Stimulated activated CD8-positive, alpha-beta memory T cell treated with anti-CD3 and anti-CD28 coated beads, Interleukin-15, amount 100 ng/mL, for 4 hours (primary cell): ENCODE measurements around the gene TMEM144.
A peak's percentile ranks its signal among the peaks of the same experiment; 100 is the strongest.

Experiments
- DNase-seq, 2 donors: peaks; one replicate each; pipeline ENCODE4 v3.0.0-alpha.2; 2020; ENCODE audit warnings: low read depth in 2 of 2

Gene TMEM144

GRCh38 chr4:158209825-158210807 is at the start of gene TMEM144:
TMEM144 (plus strand) TSS chr4:158210486; CDS start chr4:158212668, 2,182 bp downstream.
- peak; percentile 2 to 10 for DNase-seq

DNA sequence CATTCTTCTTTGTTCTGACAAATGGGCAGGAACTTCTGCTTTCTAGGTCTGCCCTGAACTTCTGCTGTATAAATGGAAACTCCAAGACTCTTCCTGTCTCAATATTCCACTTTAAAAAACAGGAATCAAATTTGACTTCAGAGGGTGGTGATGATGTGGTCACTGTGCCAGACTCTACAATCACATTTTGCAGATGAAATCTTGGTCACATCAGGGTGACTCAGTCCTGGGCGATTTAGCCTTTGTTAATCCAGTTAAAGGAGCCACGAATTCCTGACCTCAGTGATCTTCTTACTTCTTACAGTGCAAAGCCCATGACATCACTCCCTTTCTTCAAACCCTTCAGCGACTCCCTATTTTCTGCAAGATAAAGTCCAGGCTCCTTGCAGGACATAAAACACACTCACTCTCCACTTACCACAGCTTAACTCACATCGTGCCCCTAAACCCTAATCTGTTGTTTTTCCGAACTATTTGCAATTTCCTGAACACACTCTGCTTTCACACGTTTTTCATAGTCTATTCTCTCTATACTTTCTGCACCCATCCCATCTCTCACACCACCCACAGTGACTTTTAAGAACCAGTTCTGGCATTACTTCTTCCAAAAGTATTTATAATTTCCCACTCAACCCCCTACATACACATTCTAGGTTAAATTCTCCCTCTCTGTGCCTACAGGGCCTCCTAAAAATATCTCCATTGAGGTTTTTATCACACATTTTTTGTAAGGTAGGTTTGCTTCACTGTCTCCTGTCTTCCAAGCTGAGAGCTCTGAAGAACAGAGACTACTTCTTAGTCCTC is 48.5 kb upstream of the TMEM144 start:
- DNase-seq, result no peak

- no peak for DNase-seq
Observed at GRCh38 chr4:158162631-158163030, 47.7 kb upstream of the TMEM144 start.

GRCh38 chr4:158163941-158164767 is 46.1 kb upstream of the TMEM144 start:
- no peak for DNase-seq

GRCh38 chr4:158164768-158165213 is 45.5 kb upstream of the TMEM144 start:
- DNase-seq, result no peak

- DNase-seq, result no peak
Observed at GRCh38 chr4:158166701-158167100, 43.6 kb upstream of the TMEM144 start.

GRCh38 chr4:158168606-158169005 is 41.7 kb upstream of the TMEM144 start:
- DNase-seq, result no peak

- DNase-seq, result no peak
Observed at GRCh38 chr4:158169506-158169905, 40.8 kb upstream of the TMEM144 start.

DNA sequence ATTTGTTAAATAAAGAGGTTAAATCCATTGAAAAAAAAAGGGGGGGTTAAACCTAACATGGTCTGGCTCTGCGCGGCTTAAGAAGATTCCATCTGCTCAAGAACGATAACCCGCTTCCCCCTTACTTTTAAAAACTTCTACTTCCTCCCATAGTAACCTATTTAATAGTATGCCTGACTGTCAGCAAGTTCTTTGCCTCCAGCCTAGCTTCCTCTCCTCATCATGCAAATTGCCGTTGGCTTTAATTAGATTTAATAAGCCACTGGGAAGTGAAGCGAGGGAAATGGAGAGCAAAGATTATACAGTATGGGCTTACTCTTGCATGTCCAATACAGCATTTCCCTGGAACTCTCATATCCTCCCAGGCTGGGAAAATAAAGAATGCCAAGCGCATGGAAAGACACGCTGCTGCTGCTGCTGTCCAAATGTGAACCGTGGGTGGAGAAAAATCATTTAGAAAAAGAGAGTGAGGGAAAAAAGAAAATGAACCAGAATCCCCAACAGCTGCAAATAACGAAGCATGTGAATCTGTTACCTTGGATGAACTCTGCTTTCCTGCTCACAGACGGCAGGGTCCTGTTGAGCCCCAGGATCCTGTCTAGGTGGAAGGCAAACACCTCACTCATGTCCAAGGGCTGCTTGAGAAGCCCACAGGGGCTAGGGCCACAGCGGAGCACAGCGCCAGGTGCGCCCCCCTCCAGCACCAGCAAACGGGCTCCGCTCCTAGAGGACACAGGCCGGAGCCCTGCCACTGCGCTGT is 40.2 kb upstream of the TMEM144 start:
- DNase-seq, result no peak

- no peak for DNase-seq
Observed at GRCh38 chr4:158170691-158171561, 39.4 kb upstream of the TMEM144 start.

GRCh38 chr4:158172261-158173258 is 37.7 kb upstream of the TMEM144 start, which contains the start of gene GASK1B:
GASK1B (minus strand) TSS chr4:158173025; CDS start chr4:158171375, 1,650 bp downstream.
- DNase-seq, result no peak

GRCh38 chr4:158176108-158176507 is 34.2 kb upstream of the TMEM144 start:
- no peak for DNase-seq

- no peak for DNase-seq
Observed at GRCh38 chr4:158176776-158177175, 33.5 kb upstream of the TMEM144 start.

DNA sequence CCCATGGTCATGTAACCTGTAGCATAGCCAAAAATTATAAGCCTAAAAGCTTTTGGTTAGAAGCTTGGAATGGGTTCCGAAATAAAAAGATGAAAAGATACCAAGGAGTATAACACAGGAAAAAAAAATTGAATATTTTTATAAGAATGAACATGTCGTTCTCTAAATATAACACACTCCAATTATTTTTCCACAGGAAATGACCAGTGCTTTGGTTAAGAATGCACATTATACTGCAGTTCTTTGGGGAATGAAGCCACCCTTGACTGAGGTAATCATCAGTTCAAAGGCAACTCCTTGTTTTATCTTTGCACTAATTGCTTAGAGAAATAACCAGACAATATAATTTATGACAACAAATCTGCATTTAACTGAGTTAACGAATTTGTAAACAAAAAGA is 30.8 kb upstream of the TMEM144 start:
- DNase-seq, result no peak

GRCh38 chr4:158181906-158182305 is 28.4 kb upstream of the TMEM144 start:
- DNase-seq, result no peak

DNA sequence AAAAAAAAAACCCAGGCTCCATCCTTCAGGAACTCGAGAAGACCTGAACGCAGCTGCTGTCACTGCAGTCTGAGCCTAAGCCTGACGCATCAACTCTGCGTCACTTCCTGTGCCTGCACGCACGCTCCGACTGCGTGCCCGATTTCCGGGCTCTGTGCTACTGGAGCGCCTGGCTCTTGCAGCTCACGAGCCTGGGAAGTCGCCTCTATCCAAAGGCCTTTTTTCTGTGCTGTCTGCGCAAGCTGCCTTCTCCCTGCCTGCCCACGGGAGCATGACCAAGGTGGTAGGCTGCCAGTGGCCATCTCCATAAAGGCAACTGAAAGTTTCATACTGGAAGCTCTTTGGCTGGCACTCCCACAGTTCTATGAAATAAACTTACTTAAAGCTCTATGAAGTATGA is 27.6 kb upstream of the TMEM144 start:
- DNase-seq, result no peak

DNA sequence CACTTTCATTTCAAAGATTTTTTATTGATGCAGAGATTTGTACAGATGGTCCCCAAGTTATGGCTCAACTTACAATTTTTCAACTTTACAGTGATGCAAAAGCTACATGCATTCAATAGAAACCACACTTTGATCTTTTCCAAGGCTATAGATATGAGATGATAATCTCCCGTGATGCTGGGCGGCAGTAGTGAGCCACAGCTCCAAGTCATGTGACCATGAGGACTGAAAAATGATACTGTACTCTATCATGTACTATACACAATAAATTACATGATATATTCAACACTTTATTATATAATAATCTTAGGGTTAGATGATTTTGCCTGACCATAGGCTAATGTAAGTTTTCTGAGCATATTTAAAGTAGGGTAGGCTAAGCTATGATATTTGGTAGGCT is 23.5 kb upstream of the TMEM144 start:
- DNase-seq, result no peak

- DNase-seq, result no peak
Observed at GRCh38 chr4:158189422-158189821, 20.9 kb upstream of the TMEM144 start.
